Karpas-422 (cell line): ENCODE results near the gene SLC24A3. TPM values are rescaled to one million over a fixed set of nuclear protein-coding genes. Genes with fewer than 3 reads are reported as not detected.

Experiments
- DNase-seq: peaks from one replicate; pipeline ENCODE4 v3.0.0-alpha.2; 2015
- H2AFZ ChIP-seq: fragments of 200-600 bp; sonication (generic); 2 replicates; pipeline ENCODE4 v1.6.1; 2014; ENCODE audit warnings: antibody characterized with exemption, low read length, mixed read lengths
- H3K27ac ChIP-seq: fragments of 200-600 bp; sonication (generic); 2 replicates; pipeline ENCODE4 v1.5.1; 2014; ENCODE audit warnings: mild to moderate bottlenecking, low read length, moderate library complexity
- H3K27me3 ChIP-seq: fragments of 200-600 bp; sonication (generic); 2 replicates; pipeline ENCODE4 v1.6.1; 2014; ENCODE audit warnings: low read length, mixed read lengths
- H3K36me3 ChIP-seq: fragments of 200-600 bp; sonication (generic); 2 replicates; pipeline ENCODE4 v1.6.1; 2014; ENCODE audit warnings: low read length, mixed read lengths; ENCODE audit not compliant: insufficient read depth
- H3K4me1 ChIP-seq: fragments of 200-600 bp; sonication (generic); 2 replicates; pipeline ENCODE4 v1.6.1; 2014; ENCODE audit warnings: mild to moderate bottlenecking, low read length, mixed read lengths
- H3K4me2 ChIP-seq: fragments of 200-600 bp; sonication (generic); 2 replicates; pipeline ENCODE4 v1.6.1; 2014; ENCODE audit warnings: low read length, low read depth, mild to moderate bottlenecking; ENCODE audit not compliant: poor library complexity, severe bottlenecking
- H3K4me3 ChIP-seq: fragments of 200-600 bp; sonication (generic); 2 replicates; pipeline ENCODE4 v1.5.1; 2014; ENCODE audit warnings: mild to moderate bottlenecking, antibody characterized with exemption, low read length, mixed read lengths
- H3K79me2 ChIP-seq: fragments of 200-600 bp; sonication (generic); 2 replicates; pipeline ENCODE4 v1.6.1; 2014; ENCODE audit warnings: mild to moderate bottlenecking, low read length, mixed read lengths
- H3K9ac ChIP-seq: fragments of 200-600 bp; sonication (generic); 2 replicates; pipeline ENCODE4 v1.6.0; 2014; ENCODE audit warnings: low read length
- H3K9me2 ChIP-seq: fragments of 200-600 bp; sonication (generic), shearing (Covaris generic); replicated peaks from 2 replicates; pipeline ENCODE4 v1.6.0; 2014; ENCODE audit warnings: mild to moderate bottlenecking, low read length, moderate library complexity; ENCODE audit not compliant: insufficient read depth
- H3K9me3 ChIP-seq: fragments of 300-700, 200-600 bp; sonication (generic); 2 replicates; pipeline ENCODE4 v1.6.1; 2014; ENCODE audit warnings: low read length, mixed read lengths
- H4K20me1 ChIP-seq: fragments of 200-600 bp; sonication (generic); 2 replicates; pipeline ENCODE4 v1.6.1; 2014; ENCODE audit warnings: mild to moderate bottlenecking, antibody characterized with exemption, low read length, low read depth; ENCODE audit not compliant: insufficient read depth
- total RNA-seq: library from RNA; depleted of rRNA; stranded (reverse); fragments of >200 nt; shearing (Covaris generic); gene quantifications from 2 replicates; pipeline ENCODE4 v1.2.3, GENCODE V29; 2014; ENCODE audit warnings: low replicate concordance

Gene SLC24A3
- total RNA-seq, 1 experiment from 2014 or later: not detected

DNA sequence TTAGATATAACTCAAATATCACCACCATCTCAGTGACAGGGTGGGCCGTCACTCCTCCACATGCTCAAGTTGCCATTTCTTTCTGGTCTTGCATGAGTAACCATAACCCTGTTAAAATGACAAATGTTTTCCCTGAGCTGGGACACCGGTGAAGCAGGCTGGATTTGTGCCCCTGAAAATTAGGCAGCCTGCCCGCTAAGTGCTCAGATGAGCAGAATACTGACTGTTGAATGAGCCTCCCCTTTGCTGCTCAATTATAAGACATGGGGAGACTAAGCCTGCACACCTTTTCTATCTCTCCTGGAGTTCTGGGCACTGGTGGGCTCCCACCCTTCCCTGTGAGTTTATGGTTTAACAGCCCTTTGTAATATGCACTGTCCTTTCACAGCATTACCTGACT lies 161.8 kb downstream of the SLC24A3 start:
- H2AFZ ChIP-seq: no peak overlapping the region
- H3K4me2 ChIP-seq: no peak overlapping the region
- H3K4me1 ChIP-seq: no peaks in the 10 kb centered on the region
- no peaks in the 10 kb centered on the region for H3K9me3 ChIP-seq
- H3K36me3 ChIP-seq: no peaks in the 10 kb centered on the region
- H3K4me3 ChIP-seq: no peak overlapping the region
- no peaks in the 10 kb centered on the region for H3K9me2 ChIP-seq
- DNase-seq: no peak
- no peak overlapping the region for H3K27ac ChIP-seq
- no peaks in the 10 kb centered on the region for H4K20me1 ChIP-seq
- no peak overlapping the region for H3K9ac ChIP-seq
- H3K79me2 ChIP-seq: no peaks in the 10 kb centered on the region
- no peaks in the 10 kb centered on the region for H3K27me3 ChIP-seq

DNA sequence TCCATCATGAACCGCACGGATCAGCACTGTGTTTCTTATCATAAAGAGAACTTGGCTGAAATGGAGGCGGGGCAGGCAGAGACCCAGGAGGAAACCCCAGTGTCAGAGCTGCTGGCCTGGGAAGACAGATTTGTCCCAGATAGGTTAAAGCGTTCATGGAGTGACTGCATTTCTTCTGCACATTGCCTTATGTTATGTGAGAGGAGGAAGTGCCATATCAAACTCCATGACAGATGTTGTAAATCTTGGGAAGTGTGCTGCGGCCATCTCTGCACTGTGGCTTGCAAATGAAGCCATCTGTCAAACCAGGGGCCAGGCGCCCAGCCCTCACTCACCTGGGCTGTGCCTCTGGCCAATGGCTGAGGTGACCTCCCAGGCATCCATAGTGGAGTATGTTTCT lies 163.0 kb downstream of the SLC24A3 start:
- Histone ChIP-seq H3K4me2 (no peak overlapping the region), H2AFZ (no peak overlapping the region), H3K9ac (no peak overlapping the region), H3K27ac (no peak overlapping the region), H4K20me1 (no peaks in the 10 kb centered on the region), H3K4me1 (no peaks in the 10 kb centered on the region), H3K36me3 (no peaks in the 10 kb centered on the region), H3K9me3 (no peaks in the 10 kb centered on the region), H3K27me3 (no peaks in the 10 kb centered on the region), H3K79me2 (no peaks in the 10 kb centered on the region), H3K4me3 (no peak overlapping the region), H3K9me2 (no peaks in the 10 kb centered on the region)
- no peak for DNase-seq

- Histone ChIP-seq H3K27ac (no peak overlapping the region), H3K4me1 (no peaks in the 10 kb centered on the region), H3K79me2 (no peaks in the 10 kb centered on the region), H3K4me2 (no peak overlapping the region), H4K20me1 (no peaks in the 10 kb centered on the region), H3K4me3 (no peak overlapping the region), H2AFZ (no peak overlapping the region), H3K9me2 (no peaks in the 10 kb centered on the region), H3K27me3 (no peaks in the 10 kb centered on the region), H3K9ac (no peak overlapping the region), H3K9me3 (no peaks in the 10 kb centered on the region), H3K36me3 (no peaks in the 10 kb centered on the region)
- DNase-seq: no peak
Observed at GRCh38 chr20:19375801-19376200, 163.4 kb downstream of the SLC24A3 start.

DNA sequence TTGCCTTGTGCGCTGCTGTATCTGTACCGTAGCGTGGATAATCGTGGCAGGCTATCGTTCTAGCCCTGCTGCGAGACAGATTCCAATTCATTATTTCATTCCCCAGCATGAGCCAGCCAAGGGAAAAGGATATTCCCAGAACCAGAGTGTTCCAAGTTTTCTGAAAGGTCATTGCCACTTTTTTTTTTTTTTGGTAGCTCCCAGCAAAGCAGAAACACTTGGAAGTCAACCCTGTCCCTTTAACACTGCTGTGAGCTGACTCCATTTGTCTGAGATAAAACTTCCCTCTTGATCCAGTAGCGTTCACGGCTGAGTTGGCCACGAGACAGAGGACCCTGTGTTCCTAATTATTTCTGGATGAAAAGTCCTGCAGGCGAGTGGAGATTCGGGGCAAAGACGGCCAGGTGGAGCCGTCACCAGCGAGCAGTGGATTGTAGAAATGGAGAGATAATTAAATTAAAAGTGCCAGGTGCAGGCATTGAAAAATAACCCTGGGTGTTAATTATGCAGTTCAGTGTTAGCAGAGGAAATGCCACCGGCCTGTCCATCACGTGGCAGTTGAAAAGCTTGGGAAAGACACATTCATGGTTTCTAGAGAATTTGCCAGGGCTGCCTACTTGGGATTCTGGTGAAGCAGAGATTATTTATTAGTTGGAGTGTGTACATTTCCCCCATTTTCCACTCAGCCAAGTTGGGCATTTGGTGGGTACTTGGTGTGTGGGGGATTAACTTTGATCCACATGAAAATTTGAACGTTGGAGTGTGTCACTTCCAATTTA lies 164.2 kb downstream of the SLC24A3 start:
- no peak for DNase-seq
- no peaks in the 10 kb centered on the region for H3K9me3 ChIP-seq
- no peaks in the 10 kb centered on the region for H3K36me3 ChIP-seq
- H3K9ac ChIP-seq: no peak overlapping the region
- H3K27ac ChIP-seq: no peak overlapping the region
- no peak overlapping the region for H3K4me2 ChIP-seq
- H4K20me1 ChIP-seq: no peaks in the 10 kb centered on the region
- H3K79me2 ChIP-seq: no peaks in the 10 kb centered on the region
- H3K9me2 ChIP-seq: no peaks in the 10 kb centered on the region
- H3K4me1 ChIP-seq: no peaks in the 10 kb centered on the region
- no peak overlapping the region for H2AFZ ChIP-seq
- H3K27me3 ChIP-seq: no peaks in the 10 kb centered on the region
- H3K4me3 ChIP-seq: no peak overlapping the region

GRCh38 chr20:19378058-19378457 lies 165.6 kb downstream of the SLC24A3 start:
- no peak overlapping the region for H3K9ac ChIP-seq
- no peaks in the 10 kb centered on the region for H3K36me3 ChIP-seq
- no peaks in the 10 kb centered on the region for H3K79me2 ChIP-seq
- no peak overlapping the region for H2AFZ ChIP-seq
- no peaks in the 10 kb centered on the region for H3K9me2 ChIP-seq
- H3K4me1 ChIP-seq: no peaks in the 10 kb centered on the region
- H3K27ac ChIP-seq: no peak overlapping the region
- no peak overlapping the region for H3K4me2 ChIP-seq
- no peak overlapping the region for H3K4me3 ChIP-seq
- H4K20me1 ChIP-seq: no peaks in the 10 kb centered on the region
- no peaks in the 10 kb centered on the region for H3K9me3 ChIP-seq
- DNase-seq: no peak
- H3K27me3 ChIP-seq: no peaks in the 10 kb centered on the region

DNA sequence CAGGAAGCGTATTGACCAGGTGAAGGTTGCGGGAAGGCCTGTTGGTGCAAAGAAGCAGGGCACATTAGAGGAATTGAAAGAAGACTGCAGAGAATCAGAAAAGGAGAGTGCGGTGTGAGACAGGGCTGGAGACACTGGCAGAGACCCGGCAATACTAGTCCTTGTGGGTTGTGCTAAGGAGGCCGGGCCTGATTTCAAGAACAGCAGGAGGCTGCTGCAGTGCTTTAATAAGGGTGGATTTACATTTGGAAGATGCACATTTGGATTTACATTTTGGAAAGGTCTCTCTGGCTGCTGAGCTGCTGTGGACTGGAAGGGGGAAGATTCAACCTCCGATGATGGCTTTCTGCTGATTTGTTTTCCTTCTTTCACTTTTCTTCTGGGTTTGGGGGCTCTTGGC lies 167.8 kb downstream of the SLC24A3 start:
- H3K9ac ChIP-seq: no peak overlapping the region
- no peaks in the 10 kb centered on the region for H3K9me2 ChIP-seq
- H3K4me2 ChIP-seq: no peak overlapping the region
- no peaks in the 10 kb centered on the region for H3K36me3 ChIP-seq
- no peak for DNase-seq
- H2AFZ ChIP-seq: no peak overlapping the region
- H4K20me1 ChIP-seq: no peaks in the 10 kb centered on the region
- no peaks in the 10 kb centered on the region for H3K79me2 ChIP-seq
- H3K27me3 ChIP-seq: no peaks in the 10 kb centered on the region
- H3K27ac ChIP-seq: no peak overlapping the region
- no peak overlapping the region for H3K4me3 ChIP-seq
- H3K4me1 ChIP-seq: no peaks in the 10 kb centered on the region
- no peaks in the 10 kb centered on the region for H3K9me3 ChIP-seq

DNA sequence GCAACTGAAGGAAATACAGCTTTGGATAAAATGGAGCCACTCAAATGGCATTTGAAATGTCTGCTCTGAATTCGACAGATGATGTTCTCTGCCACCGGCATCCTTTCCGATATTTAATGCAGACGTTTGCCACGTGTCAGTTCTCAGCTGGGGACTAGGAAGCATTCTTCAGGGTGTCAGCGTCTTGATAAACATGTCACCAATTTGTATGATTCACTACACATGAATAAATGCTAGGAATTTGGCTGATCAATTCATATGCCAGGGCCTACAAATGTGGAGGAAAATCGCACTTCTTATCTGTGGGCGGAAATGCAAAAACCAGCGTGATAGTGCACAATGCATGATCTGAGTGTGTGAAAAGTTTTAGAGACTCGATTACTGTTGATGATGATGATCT lies 169.5 kb downstream of the SLC24A3 start:
- Histone ChIP-seq H3K4me2 (no peak overlapping the region), H3K36me3 (no peaks in the 10 kb centered on the region), H3K4me3 (no peak overlapping the region), H3K4me1 (no peaks in the 10 kb centered on the region), H3K9ac (no peak overlapping the region), H3K27ac (no peak overlapping the region), H3K9me2 (no peaks in the 10 kb centered on the region), H4K20me1 (no peaks in the 10 kb centered on the region), H3K9me3 (no peaks in the 10 kb centered on the region), H3K27me3 (no peaks in the 10 kb centered on the region), H3K79me2 (no peaks in the 10 kb centered on the region), H2AFZ (no peak overlapping the region)
- DNase-seq: no peak

DNA sequence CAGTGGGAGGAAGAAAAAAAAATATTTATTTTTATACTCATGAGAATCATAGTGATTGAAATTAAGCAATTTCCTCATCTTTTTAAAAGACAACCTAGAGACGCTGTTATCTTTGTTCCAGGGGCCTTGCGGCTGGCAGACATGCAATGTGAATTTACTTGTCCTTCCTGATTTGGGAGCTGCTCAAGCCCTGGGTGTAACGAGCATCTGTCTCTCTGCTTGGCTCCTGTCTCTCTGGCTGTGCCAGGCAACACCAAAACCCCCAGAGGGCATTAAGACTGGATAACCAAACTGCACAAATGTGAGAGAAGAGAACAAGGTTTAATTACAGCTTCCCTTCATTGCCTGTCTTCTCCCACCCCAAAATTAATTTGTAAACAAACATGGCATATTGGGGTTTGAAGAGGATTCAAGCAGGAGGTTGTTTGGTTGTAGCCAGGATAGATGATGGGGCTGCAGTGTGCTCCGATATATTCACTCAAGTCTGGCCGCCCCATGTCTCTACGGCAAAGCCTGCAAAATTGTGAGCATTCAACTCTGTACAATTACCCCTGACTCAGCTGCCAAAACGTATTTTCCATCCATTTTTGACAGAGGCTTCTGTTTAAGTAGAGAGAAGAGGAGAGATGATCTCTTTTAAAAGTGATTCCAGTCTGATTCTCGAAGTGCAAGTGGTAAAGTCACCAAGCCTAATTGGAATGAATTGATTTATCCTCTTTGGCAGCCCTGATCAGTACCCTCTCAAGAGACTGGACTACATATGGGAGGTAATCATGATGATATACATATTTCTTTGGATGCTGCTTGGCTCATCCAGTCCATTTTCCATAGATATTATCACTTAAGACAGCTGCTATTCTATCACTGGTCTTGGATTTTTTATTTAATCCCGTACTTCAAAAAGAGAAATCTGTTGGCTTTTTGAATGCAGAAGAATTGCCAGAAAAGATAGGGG lies 170.2 kb downstream of the SLC24A3 start:
- Histone ChIP-seq H3K9me2 (no peaks in the 10 kb centered on the region), H3K4me3 (no peak overlapping the region), H3K9ac (no peak overlapping the region), H3K36me3 (no peaks in the 10 kb centered on the region), H4K20me1 (no peaks in the 10 kb centered on the region), H3K79me2 (no peaks in the 10 kb centered on the region), H3K9me3 (no peaks in the 10 kb centered on the region), H3K27me3 (no peaks in the 10 kb centered on the region), H3K4me2 (no peak overlapping the region), H3K4me1 (no peaks in the 10 kb centered on the region), H3K27ac (no peak overlapping the region), H2AFZ (no peak overlapping the region)
- DNase-seq: no peak
